ENCODE data around the gene ST8SIA5.
A peak's percentile ranks its signal among the peaks of the same experiment; 100 is the strongest.

The ST8SIA5 gene

GRCh38 chr18:46754661-46755292, 2.1 kb downstream of the ST8SIA5 start:
- Histone ChIP-seq H4K20me1 (ENCODE audit: control insufficient read depth, insufficient read depth, low read depth, low read length) (no peaks in the 10 kb centered on the region), H3K4me3 (ENCODE audit: low read length) (no peak overlapping the region), H3F3A (ENCODE audit: control insufficient read depth, insufficient read depth) (peaks cover 13% of the 10 kb centered on the region; the same call in 1 of the 2 replicates), H3K27me3 (ENCODE audit: control insufficient read depth, low read length) (peaks cover 69% of the 10 kb centered on the region), H3K36me3 (ENCODE audit: control insufficient read depth, low read length) (no peaks in the 10 kb centered on the region), H3K9me3 (ENCODE audit: control insufficient read depth, insufficient read depth, low read length) (no peaks in the 10 kb centered on the region), H3K79me2 (ENCODE audit: control insufficient read depth, low read length) (no peaks in the 10 kb centered on the region), H3K27ac (ENCODE audit: low read depth, low read length) (no peak overlapping the region), H3K4me2 (ENCODE audit: low read length) (peak overlapping the region; percentile 38), H3K9me2 (replicated peaks; ENCODE audit: control insufficient read depth, low read length) (no peaks in the 10 kb centered on the region), H3K4me1 (ENCODE audit: control insufficient read depth, low read length) (peaks cover 41% of the 10 kb centered on the region)
- TF ChIP-seq EZH2phosphoT487 (IDR thresholded peaks at IDR 0.05; ENCODE audit: borderline replicate concordance, low read length) (no peak), CTCF (IDR thresholded peaks at IDR 0.05; ENCODE audit: low read depth, low read length, poor library complexity, severe bottlenecking) (no peak)

GRCh38 chr18:46754188-46754587, 2.7 kb downstream of the ST8SIA5 start:
- H3K9me3 ChIP-seq (ENCODE audit: control insufficient read depth, insufficient read depth, low read length), result no peaks in the 10 kb centered on the region
- H3K4me2 ChIP-seq (ENCODE audit: low read length), result peak overlapping the region; percentile 38
- TF ChIP-seq CTCF (IDR thresholded peaks at IDR 0.05; ENCODE audit: low read depth, low read length, poor library complexity, severe bottlenecking) (no peak), EZH2phosphoT487 (IDR thresholded peaks at IDR 0.05; ENCODE audit: borderline replicate concordance, low read length) (no peak)
- no peaks in the 10 kb centered on the region for H3K36me3 ChIP-seq (ENCODE audit: control insufficient read depth, low read length)
- H3K4me3 ChIP-seq (ENCODE audit: low read length), result no peak overlapping the region
- H4K20me1 ChIP-seq (ENCODE audit: control insufficient read depth, insufficient read depth, low read depth, low read length), result no peaks in the 10 kb centered on the region
- peaks cover 67% of the 10 kb centered on the region for H3K27me3 ChIP-seq (ENCODE audit: control insufficient read depth, low read length)
- H3K27ac ChIP-seq (ENCODE audit: low read depth, low read length), result no peak overlapping the region
- peaks cover 13% of the 10 kb centered on the region; the same call in 1 of the 2 replicates for H3F3A ChIP-seq (ENCODE audit: control insufficient read depth, insufficient read depth)
- no peaks in the 10 kb centered on the region for H3K79me2 ChIP-seq (ENCODE audit: control insufficient read depth, low read length)
- no peaks in the 10 kb centered on the region for H3K9me2 ChIP-seq (replicated peaks; ENCODE audit: control insufficient read depth, low read length)
- peaks cover 40% of the 10 kb centered on the region for H3K4me1 ChIP-seq (ENCODE audit: control insufficient read depth, low read length)

- no peaks in the 10 kb centered on the region for H3K9me3 ChIP-seq (ENCODE audit: control insufficient read depth, insufficient read depth, low read length)
- no peaks in the 10 kb centered on the region for H3K79me2 ChIP-seq (ENCODE audit: control insufficient read depth, low read length)
- no peaks in the 10 kb centered on the region for H3K9me2 ChIP-seq (replicated peaks; ENCODE audit: control insufficient read depth, low read length)
- peaks cover 12% of the 10 kb centered on the region for H3F3A ChIP-seq (ENCODE audit: control insufficient read depth, insufficient read depth)
- no peak overlapping the region for H3K4me3 ChIP-seq (ENCODE audit: low read length)
- no peak overlapping the region for H3K4me2 ChIP-seq (ENCODE audit: low read length)
- no peak overlapping the region for H3K27ac ChIP-seq (ENCODE audit: low read depth, low read length)
- TF ChIP-seq CTCF (IDR thresholded peaks at IDR 0.05; ENCODE audit: low read depth, low read length, poor library complexity, severe bottlenecking), result no peak
- TF ChIP-seq EZH2phosphoT487 (IDR thresholded peaks at IDR 0.05; ENCODE audit: borderline replicate concordance, low read length), result no peak
- H3K27me3 ChIP-seq (ENCODE audit: control insufficient read depth, low read length), result peaks cover 49% of the 10 kb centered on the region
- no peaks in the 10 kb centered on the region for H3K36me3 ChIP-seq (ENCODE audit: control insufficient read depth, low read length)
- H3K4me1 ChIP-seq (ENCODE audit: control insufficient read depth, low read length), result peaks cover 45% of the 10 kb centered on the region
- H4K20me1 ChIP-seq (ENCODE audit: control insufficient read depth, insufficient read depth, low read depth, low read length), result no peaks in the 10 kb centered on the region
Measured at GRCh38 chr18:46751882-46752281, 5.0 kb downstream of the ST8SIA5 start.
